WERI-Rb-1 (cell line): Measurements from ENCODE around the gene CMIP.

Source experiments
- DNase-seq: peaks from one replicate; pipeline ENCODE4 v3.0.0-alpha.2; 2020
- H3K27ac ChIP-seq: fragments of 250-450 bp; sonication (Bioruptor Pico); 2 replicates; pipeline ENCODE4 v1.5.1; 2020; ENCODE audit warnings: mild to moderate bottlenecking, moderate library complexity
- H3K27me3 ChIP-seq: fragments of 250-450 bp; sonication (Bioruptor Pico); 2 replicates; pipeline ENCODE4 v1.5.1; 2021; ENCODE audit warnings: mild to moderate bottlenecking, low read depth, moderate library complexity; ENCODE audit not compliant: insufficient read depth, severe bottlenecking
- H3K36me3 ChIP-seq: fragments of 250-450 bp; sonication (Bioruptor Pico); 2 replicates; pipeline ENCODE4 v1.5.1; 2020; ENCODE audit warnings: mild to moderate bottlenecking, moderate library complexity
- H3K4me3 ChIP-seq: 2 replicates; pipeline ENCODE4 v1.5.1; 2011; ENCODE audit warnings: low read depth, mild to moderate bottlenecking, control low read depth, low read length
- H3K9me3 ChIP-seq: fragments of 250-450 bp; sonication (Bioruptor Pico); 2 replicates; pipeline ENCODE4 v1.5.1; 2021; ENCODE audit warnings: mild to moderate bottlenecking, moderate library complexity; ENCODE audit not compliant: severe bottlenecking
- CTCF ChIP-seq: IDR thresholded peaks from 2 replicates; pipeline ENCODE4 v1.5.1; 2011; ENCODE audit warnings: low read depth, mild to moderate bottlenecking, control low read depth, inconsistent platforms, low read length

CMIP gene

GRCh38 chr16:81442916-81443687 is 1.5 kb upstream of the CMIP start:
- Histone ChIP-seq H3K9me3 (no peaks in the 10 kb centered on the region), H3K27ac (no peak overlapping the region), H3K27me3 (no peaks in the 10 kb centered on the region), H3K4me3 (no peak overlapping the region), H3K36me3 (no peaks in the 10 kb centered on the region)
- no peak for DNase-seq
- no peak for TF ChIP-seq CTCF

GRCh38 chr16:81443688-81444447 is 740 bp upstream of the CMIP start:
- TF ChIP-seq CTCF: no peak
- Histone ChIP-seq H3K27me3 (no peaks in the 10 kb centered on the region), H3K9me3 (no peaks in the 10 kb centered on the region), H3K27ac (no peak overlapping the region), H3K36me3 (no peaks in the 10 kb centered on the region), H3K4me3 (peak overlapping the region; percentile 50)
- peak; percentile 14 for DNase-seq

- Histone ChIP-seq H3K4me3 (peak overlapping the region; percentile 51), H3K36me3 (no peaks in the 10 kb centered on the region), H3K27ac (no peak overlapping the region), H3K9me3 (no peaks in the 10 kb centered on the region), H3K27me3 (no peaks in the 10 kb centered on the region)
- no peak for TF ChIP-seq CTCF
- DNase-seq: peak; percentile 24
These were observed 744 bp downstream of the CMIP start for GRCh38 chr16:81445143-81445961.

GRCh38 chr16:81445966-81446906 is 1.6 kb downstream of the CMIP start:
- no peaks in the 10 kb centered on the region for H3K36me3 ChIP-seq
- H3K9me3 ChIP-seq: no peaks in the 10 kb centered on the region
- H3K27ac ChIP-seq: no peak overlapping the region
- no peak for TF ChIP-seq CTCF
- H3K27me3 ChIP-seq: no peaks in the 10 kb centered on the region
- H3K4me3 ChIP-seq: peak overlapping the region; percentile 51
- DNase-seq: no peak

GRCh38 chr16:81446907-81447268 is 2.3 kb downstream of the CMIP start:
- no peak overlapping the region for H3K4me3 ChIP-seq
- TF ChIP-seq CTCF: no peak
- H3K9me3 ChIP-seq: no peaks in the 10 kb centered on the region
- no peak for DNase-seq
- no peak overlapping the region for H3K27ac ChIP-seq
- H3K27me3 ChIP-seq: no peaks in the 10 kb centered on the region
- H3K36me3 ChIP-seq: no peaks in the 10 kb centered on the region
